Activated T-cell treated with anti-CD3 and anti-CD28 coated beads, Interleukin-2, amount 50 U/mL, for 1 hour (primary cell): ENCODE results near the gene PPP2R5C.

Experiments used
- DNase-seq: peaks from one replicate; pipeline ENCODE4 v3.0.0-alpha.2; 2020

Gene PPP2R5C

DNA sequence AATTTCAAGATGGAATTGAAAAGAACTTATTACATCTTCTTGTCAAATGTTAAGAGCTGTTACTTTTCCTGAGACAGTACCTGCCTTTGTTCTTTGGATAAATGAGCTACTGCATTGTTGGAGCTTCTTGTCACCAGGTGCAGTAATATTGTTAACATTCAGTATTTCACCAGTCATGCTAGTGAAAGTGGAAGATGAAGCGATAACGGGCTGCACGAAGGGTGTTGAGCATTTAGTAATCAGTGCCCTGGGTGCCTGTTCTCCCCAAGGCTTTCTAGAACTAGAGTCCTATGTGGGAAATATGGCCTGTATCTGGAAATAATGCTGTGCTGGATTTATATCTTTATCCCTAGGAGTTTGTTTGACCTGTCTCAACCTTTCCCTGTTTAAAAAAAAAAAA is 83.2 kb downstream of the PPP2R5C start:
- DNase-seq = no peak

DNA sequence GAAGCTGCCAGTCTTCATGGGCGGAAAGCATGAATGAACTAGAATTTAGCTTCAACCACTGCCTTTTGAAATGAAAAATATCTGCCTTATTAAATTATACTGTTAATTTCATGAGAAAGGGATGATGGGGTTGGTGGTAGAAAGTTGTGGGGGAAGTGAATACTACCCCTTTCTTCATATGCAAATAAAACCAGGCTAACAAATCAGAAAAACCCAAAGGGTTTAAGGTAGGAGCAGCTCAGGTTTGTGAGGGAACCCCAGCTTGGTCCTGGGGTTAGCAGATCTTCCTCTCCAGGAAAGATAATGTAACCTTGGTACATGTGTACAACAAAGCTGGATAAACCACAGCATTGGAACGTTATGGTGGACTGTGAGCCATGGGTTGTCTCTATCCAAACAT is 84.0 kb downstream of the PPP2R5C start:
- DNase-seq = no peak

DNA sequence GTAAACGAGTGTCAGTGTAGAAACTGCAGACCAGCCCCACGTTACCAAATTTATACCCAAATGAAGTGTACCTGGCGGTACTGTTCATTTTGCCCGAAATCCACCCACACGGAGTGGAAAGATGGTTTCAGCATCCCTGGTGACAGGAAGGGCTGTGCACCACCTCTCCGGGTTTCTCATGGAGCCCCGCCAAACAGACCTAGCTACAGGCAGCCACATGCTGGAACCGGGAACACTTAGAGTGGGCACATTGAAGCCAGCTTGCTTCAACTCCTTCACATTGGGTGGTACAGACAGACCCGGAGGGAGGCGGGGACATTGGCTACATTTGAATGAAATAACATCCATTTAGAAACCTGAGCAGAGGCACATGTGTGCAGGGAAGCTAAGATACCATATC is 84.4 kb downstream of the PPP2R5C start:
- no peak for DNase-seq

DNA sequence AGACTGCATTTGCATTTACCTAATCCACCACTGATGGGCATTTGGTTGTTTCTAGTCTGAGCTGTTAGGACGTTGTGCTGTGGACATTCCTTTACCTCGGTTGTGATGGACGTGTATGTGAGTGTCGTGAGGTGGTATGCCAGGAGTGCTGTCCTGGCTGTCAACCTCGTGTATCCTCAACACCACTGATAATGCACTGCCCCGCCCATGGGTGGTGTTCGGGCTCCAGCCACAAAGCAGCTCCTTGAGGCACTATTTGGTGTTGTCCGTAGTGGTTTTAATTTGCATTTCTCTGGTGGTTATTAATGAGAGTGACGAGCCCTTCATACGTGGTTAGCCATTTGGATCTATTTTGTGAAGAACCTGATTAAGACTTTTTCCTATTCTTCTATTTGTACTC is 87.6 kb downstream of the PPP2R5C start:
- DNase-seq = no peak

DNA sequence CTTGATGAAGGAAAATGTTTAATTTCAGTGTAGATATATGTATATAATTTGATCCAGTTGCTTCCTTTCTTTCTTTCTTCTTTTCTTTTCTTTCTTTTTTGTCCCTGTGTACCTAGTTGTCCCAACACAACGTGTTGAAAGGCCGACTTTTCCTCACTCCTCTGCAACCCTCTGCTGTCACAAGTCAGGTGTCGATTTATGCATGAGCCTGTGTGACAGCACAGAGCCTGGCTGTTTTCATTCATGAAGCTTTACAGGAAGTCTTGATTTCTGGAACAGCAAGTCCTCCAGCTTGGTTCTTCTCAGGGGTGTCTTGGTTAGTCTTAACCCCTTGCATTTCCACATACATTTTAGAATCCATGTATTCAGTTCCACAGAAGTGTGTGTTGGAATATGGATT is 88.1 kb downstream of the PPP2R5C start:
- no peak for DNase-seq

DNA sequence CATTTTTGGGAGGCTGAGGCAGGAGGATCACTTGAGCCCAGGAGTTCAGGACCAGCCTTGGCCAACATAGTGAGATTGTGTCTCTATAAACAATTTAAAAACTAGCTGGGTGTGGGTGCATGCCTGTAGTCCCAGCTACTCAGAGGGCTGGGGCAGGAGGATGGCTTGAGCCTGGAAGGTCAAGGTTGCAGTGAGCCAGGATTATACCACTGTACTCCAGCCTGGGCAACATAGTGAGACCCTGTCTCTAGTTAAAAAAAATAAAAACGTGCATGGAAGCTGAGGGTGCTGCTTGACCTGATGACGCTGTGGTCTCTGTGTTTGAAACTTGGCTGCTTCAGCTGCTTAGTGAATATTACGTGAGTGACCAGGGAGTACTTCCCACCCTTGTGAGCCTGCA is 89.7 kb downstream of the PPP2R5C start:
- DNase-seq = no peak

DNA sequence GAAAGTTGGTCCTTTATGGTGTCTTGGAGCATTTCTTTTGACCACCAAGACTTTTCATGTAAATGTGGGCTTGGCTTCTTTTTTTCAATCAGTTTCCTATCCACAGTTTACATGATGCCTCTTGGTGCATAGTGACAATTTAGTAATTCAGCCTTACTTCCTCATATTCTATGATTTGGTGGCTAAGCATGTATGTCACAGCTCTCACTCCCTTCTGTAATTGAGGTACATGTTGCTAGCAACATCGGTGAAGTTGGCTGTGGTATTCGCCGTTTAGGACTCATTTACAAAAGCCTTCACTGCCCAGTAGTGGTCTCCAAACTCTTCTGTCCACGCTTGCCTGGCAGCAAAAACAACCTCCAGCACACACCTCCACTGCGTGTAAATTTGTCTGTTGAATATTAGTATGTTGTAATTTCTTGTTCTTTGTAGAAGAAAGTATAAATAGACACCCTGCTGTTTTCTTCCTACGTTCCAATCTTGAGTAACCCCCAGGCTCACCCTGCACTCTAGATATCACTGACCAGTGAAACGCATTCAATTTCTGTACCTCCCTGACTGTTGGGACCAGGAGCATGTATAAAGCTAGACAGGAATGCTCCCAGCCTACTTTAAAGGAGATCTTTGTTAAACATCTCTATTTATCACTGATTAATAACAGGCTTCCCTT is 90.4 kb downstream of the PPP2R5C start:
- no peak for DNase-seq

DNA sequence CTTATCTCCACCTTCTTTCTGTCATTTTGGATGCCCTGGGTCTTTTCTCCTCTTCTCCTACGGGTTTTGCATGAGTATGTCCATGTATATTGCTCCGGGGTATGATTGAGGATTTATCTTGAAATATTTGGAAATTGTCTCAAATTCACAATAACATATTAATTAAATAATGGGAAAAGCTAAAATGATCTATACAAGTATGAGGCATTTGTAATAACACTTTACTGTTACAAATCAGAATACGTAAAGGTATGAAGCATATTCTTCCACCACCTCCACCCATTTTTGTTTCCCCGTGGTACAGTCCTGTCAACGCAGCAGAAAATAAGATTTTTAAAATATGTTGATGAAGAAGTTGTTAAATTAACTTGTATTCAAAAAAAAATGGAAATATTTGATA is 91.3 kb downstream of the PPP2R5C start:
- no peak for DNase-seq

DNA sequence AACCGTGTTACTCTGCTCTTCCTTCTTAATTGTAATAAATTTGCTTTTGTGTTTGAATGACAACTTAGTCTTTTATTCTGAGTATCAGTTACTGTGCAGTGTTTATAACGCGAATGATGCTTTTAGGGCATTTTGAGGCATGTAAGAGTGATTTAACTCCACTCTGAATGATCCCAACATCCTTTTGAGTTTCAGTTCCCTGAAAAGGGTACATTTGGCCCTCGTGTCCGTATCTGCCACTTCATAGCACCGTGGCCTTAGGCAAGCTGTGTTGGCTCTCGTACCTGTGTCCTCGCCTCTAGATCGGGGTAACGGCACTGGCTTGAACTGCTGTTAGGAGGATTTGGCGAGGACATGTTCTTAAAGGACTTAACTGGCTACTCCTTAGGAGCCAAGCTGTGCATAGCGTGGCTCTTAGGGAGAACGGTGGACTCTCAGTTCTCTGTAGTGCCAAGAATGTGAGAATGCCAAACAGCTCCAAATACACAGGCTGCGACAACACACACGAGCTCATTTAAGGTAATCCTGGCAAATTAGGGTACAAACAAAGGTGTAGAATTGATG is 92.0 kb downstream of the PPP2R5C start:
- DNase-seq = no peak

DNA sequence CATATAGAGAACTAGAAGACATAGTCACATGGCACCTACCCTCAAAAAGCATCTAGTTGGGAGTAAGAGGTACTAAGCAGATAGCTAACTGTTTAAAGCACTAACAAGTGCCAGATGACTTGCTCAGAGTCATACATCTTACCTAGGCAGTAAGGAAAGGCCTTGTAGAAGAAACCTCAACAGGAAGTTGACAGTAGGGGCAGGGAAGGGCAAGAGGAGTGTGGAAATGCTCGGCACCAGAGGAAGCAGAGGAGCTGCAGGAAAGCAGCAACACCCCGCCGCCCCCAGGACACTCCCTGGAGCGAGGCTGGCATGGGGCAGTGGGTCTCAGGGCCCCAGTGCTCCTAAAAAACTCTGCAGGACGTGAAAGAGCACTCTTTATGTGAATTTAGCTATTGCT is 92.9 kb downstream of the PPP2R5C start:
- DNase-seq = no peak

DNA sequence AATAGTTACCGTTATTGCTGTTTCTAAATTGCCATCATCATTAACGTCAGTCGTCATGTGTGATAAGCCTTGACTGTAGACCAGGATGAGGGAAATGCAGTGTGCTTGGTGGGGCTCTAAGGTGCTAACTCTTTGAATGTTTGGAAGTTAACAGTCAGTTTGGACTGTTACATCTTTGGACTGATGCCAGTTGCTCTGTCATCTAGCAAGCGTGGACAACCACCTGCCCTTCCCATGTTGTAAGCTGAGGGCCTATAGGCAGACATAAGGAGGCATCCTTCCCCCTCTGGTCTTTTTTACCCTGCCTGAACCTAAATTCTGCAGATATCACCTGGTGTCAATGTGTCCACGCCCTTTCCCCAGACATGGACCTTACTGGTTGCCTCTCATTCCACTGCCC is 94.4 kb downstream of the PPP2R5C start:
- DNase-seq = no peak

DNA sequence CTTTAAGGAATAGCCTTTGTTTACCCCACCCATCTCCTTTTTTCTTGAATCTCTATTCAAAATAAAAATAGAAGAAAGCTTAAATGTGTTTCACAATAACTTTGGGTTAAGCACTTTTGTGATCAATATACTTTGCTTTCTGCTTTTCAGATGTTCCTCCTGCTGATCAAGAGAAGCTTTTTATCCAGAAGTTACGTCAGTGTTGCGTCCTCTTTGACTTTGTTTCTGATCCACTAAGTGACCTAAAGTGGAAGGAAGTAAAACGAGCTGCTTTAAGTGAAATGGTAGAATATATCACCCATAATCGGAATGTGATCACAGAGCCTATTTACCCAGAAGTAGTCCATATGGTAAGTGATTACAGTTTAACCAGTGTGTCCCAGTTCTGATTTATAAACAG is 95.0 kb downstream of the PPP2R5C start:
- no peak for DNase-seq

DNA sequence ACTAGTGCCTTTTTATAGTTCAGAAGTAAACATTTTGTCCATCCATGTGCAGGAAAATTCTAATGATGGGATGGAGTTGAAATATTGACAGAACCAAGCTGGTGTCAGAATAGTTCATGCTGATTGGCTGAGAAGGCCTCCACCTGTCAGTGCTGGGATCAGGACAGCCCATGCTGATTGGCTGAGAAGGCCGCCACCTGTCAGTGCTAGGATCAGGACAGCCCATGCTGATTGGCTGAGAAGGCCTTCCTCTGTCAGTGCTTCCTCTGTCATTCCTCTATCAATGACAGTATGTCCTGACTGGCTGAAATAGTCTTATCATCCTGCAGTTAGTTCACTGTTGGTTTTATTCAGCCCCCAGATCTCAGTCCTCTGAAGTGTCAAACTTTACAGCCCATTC is 95.7 kb downstream of the PPP2R5C start:
- DNase-seq = no peak

DNA sequence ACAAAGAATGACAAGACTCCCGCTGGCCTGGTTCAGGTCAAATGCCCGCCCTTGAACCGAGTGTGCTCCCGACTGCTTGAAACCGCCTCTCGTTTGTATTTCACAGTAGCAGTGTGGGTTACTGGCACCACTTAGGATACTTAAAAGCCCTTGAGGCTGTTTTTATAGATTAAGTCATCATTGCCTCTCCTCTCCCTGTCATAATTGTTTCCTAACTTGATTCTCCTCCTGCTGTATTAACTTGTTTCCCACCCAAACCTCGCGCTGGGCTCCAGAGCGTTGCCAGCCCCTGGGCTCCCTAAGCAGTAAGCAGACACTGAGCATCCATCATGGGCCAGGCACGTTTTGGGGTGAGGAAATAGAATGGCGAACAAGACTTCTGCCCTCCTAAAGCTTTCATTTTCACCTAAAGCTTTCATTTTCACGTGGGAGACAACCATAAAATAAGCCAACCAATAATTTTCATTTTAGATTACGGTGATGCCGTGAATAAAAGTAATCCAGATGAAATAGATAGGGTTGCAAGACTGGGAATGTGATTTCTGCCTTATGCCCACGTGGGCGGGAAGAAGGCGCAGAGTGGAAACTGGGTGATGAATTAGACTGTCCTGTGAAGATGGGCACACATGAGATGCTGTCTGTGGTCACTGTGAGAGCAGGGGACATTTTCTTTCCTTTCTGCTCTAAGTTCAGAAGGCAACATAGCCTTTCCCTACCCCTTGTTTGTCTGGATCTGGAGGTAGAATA is 97.5 kb downstream of the PPP2R5C start:
- DNase-seq = no peak

DNA sequence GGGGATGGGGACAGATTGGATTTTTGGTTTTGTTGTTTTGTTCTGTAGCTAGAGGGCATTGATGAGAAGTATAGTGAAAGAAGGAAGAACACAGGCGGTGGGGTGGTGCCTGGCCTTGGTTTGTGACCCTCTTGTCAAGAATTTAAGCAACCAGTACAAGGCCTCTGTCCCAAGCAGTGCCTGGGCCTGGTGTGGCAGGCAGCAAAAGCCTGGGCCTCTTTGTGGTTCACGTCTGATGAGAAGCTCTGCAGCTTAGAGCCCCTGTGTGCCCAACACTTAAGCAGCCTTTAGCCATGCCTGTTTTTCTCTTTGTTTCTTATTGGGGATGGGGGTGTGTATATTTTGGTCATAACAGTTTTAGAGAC is 98.0 kb downstream of the PPP2R5C start:
- no peak for DNase-seq

DNA sequence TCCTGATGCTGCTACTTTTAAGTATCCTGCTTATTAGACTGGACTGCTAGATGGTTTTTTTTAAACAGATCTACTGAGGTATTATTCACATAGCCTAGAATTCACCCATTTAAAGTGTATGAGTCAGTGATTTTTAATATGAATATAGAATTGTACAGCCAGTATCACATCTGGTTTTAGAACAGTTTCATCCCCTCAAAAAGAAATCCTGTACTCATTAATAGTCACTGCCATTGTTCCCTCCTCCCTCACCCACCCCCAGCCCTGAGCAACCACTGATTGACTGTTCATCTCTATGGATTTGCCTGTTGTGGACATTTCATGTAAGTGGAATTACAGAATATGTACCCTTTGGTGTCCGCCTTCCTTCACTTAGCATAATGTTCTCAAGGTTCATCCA is 98.4 kb downstream of the PPP2R5C start:
- DNase-seq = no peak

DNA sequence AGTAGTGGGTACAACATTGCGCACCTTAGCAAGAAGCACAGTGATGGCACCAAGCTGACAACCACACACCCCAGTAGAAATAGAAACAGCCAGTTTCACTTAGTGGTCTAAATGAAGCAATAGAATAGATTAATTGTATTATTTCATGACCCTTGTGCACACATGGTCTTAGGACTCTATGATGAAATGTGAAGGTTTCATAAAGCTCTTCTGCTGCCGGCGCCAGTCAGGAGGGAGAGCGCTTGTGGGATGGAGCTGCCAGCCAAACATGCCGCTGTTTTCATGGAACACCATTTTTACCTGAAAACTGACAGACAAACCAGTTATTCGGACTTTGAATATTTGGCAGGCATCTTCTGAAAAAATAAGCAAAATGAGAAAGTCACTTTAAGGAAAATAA is 100.0 kb downstream of the PPP2R5C start:
- DNase-seq = no peak

DNA sequence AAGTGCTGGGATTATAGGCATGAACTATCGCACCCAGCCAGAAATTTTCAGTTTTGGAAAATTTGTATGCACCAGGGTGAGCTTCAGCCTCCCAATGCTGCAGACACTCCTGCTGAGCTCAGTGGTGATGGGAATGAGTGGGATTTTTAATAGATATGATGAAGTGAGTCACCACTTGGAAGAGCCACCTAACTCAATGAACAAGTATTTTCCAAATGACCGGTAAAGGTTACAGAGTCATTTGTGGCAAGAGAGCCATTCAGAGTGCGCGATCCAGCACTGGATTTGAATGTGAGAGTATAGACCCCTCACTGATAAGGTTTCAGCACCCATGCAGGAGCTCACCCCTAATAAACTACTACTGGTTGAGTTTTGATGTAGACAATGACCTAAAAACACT is 100.7 kb downstream of the PPP2R5C start:
- DNase-seq = no peak

DNA sequence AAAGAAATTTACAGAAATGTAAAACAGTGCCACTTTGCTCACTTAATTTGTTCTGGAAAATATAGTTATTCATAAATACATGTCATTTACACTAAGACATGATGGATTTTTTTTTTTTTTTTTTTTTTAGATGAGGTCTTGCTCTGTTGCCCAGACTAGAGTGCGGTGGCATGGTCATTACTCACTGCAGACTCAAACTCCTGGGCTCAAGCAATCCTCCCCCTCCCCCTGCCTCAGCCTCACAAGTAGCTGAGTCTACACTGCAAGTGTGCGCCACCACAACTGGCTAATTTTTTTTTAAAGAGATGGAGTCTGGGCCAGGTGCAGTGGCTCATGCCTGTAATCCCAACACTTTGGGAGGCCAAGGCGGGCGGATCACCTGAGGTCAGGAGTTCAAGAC is 101.2 kb downstream of the PPP2R5C start:
- DNase-seq = no peak

DNA sequence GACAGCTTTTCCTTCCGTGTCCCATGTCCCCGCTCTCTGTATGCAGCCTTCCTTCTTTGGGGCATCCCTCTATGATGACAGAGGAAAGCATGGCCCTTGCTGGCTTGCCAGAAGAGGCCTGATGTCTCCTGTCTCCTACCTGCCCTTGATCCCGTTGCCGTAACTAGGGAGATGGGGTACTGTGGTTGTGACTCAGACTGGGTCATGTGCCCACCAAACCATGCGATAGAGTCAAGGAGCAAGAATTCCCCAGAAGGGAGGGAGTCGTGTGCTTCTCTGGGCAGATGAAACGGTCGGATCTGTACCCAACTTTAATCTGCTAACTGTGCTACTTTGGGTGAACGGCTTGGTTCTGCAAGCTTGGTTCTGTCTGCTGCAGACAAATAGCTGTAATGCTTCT is 103.8 kb downstream of the PPP2R5C start:
- DNase-seq = no peak

DNA sequence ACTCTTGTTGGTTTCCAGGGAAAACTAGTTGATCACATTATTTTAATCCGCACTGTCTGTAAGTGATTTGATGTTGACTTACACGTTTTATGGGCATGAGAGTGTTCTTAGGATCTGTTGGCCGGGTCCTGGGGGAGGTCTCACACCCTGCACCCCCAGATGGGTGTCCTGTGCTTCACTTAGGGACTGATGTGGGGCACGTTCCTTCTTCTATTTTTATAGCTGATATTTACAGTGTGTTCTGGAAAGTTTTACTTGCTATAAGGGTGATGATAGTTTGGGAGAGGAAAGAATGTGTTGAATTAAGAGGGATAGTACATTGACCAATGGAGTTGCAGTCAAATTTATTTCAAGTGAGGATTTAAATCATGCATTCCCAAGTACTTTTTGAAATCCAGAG is 106.3 kb downstream of the PPP2R5C start:
- no peak for DNase-seq

DNA sequence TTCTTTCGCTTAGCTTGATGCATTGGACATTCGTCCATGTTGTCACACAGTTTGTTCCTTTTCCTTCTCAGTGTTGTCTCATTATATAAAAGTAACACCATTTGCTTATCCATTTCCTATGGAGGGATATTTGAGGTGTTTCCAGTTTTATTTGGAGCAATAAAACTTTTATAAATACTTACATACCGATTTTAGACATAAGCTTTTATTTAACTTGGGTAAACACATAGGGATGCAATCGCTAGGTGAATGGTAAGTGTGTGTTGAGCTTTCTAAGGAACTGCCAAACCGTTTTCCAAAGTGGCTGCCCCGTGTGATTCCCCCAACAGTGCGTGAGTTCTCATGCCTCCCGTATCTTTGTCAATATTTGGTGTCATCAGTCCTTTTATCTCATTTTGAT is 107.7 kb downstream of the PPP2R5C start:
- DNase-seq = no peak

DNA sequence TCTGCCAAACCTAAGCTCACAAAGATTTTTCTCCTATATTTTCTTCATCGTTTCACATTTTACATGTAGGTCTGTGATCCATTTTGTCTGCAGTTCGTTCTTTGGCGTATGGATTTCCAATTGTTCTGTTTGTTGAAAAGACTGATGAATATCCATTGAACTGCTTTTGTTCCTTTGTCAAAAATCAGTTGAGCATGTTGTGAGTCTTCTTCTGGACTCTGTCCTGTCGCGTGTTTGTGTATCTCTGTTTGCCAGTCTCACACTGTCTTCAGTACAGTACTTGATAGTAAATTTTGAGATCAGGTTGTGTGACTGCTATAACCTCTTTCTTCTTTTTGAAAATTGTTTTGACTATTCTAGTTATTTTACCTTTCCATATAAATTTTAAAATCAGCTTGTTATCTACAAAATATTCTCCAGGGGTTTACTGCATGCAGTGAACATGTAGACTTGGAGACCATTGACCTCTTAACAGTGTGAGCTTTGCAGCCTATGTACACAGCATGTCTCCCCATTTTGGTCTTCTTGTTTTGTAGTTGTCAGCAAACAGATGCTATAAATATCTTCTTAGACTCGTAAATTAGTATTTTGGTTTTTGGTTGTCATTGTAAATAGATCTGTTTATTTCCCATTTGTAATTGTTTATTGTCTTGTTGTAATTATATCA is 108.9 kb downstream of the PPP2R5C start:
- no peak for DNase-seq

DNA sequence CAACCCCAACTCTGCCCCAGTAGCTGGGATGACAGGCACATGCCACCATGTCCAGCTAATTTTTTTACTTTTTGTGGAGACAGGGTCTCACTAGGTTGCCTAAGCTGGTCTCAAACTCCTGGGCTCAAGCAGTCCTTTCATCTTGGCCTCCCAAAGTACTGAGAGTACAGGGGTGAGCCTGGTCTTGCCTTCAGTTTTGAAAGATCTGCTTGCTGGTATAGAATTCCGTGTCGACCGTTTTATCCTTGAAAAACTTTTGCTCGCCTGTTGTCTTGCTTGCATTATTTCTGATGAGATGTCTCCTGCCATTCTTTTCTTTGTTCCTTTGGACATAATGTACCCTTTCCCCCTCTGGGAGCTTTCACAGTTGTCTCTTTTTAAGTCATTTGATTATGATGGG is 110.8 kb downstream of the PPP2R5C start:
- DNase-seq = no peak
